H1 (cell line): ENCODE measurements around the gene VPS13C. TPM values are rescaled to one million over a fixed set of nuclear protein-coding genes. Genes with fewer than 3 reads are reported as not detected.

Experiments
- ASH2L ChIP-seq: fragments of 200-600, 300-600 bp; sonication (generic); IDR thresholded peaks from one replicate; pipeline ENCODE4 v1.7.1; 2017; ENCODE audit warnings: low read length
- BRCA1 ChIP-seq: IDR thresholded peaks from 2 replicates; pipeline ENCODE4 v1.6.1; 2012; ENCODE audit warnings: low read depth, low read length, improper control_type of control experiment
- CBX5 ChIP-seq: fragments of 300-800, 300-1000 bp; sonication (generic); IDR thresholded peaks from 2 replicates; pipeline ENCODE4 v1.7.1; 2016; ENCODE audit warnings: antibody characterized with exemption, low read length, low read depth
- CREB1 ChIP-seq: IDR thresholded peaks from 2 replicates; pipeline ENCODE4 v1.6.1; 2012; ENCODE audit warnings: inconsistent platforms
- CTBP2 ChIP-seq: IDR thresholded peaks from 2 replicates; pipeline ENCODE4 v1.7.0; 2011; ENCODE audit warnings: borderline replicate concordance, mild to moderate bottlenecking, moderate library complexity, mixed read lengths, low read length; ENCODE audit not compliant: insufficient read depth, insufficient read length
- CTCF ChIP-seq, 3 experiments: IDR thresholded peaks; 1 replicate in 2 of 3; 2 replicates in 1 of 3; pipeline versions ENCODE4 v1.5.1 to v1.6.1; 2011; ENCODE audit warnings: low read length in 3 of 3, mild to moderate bottlenecking in 3 of 3, inconsistent platforms in 2 of 3, low read depth in 1 of 3, moderate library complexity in 1 of 3; ENCODE audit not compliant: insufficient read depth in 1 of 3; ENCODE audit errors: control extremely low read depth in 1 of 3
- E2F6 ChIP-seq: IDR thresholded peaks from 2 replicates; pipeline ENCODE4 v1.6.1; 2012; ENCODE audit warnings: inconsistent platforms
- EGR1 ChIP-seq: IDR thresholded peaks from 2 replicates; pipeline ENCODE4 v1.6.1; 2011; ENCODE audit warnings: low read depth, low read length, borderline replicate concordance
- EP300 ChIP-seq, 2 experiments: IDR thresholded peaks; 1 replicate in 1 of 2; 2 replicates in 1 of 2; pipeline ENCODE4 v1.6.1; 2011 to 2012; ENCODE audit warnings: low read depth in 2 of 2, low read length in 2 of 2, mild to moderate bottlenecking in 2 of 2, borderline replicate concordance in 1 of 2, inconsistent platforms in 1 of 2, moderate library complexity in 1 of 2
- FOSL1 ChIP-seq: IDR thresholded peaks from 2 replicates; pipeline ENCODE4 v1.6.1; 2011; ENCODE audit warnings: mild to moderate bottlenecking, low read depth, low read length, moderate library complexity; ENCODE audit not compliant: insufficient read depth
- JUN ChIP-seq: IDR thresholded peaks from 2 replicates; pipeline ENCODE4 v1.6.1; 2011; ENCODE audit warnings: low read depth, mild to moderate bottlenecking, improper control_type of control experiment, low read length
- KDM4A ChIP-seq: IDR thresholded peaks from one replicate; pipeline ENCODE4 v1.7.1; 2012; ENCODE audit warnings: low read depth, mild to moderate bottlenecking, moderate library complexity, low read length, inconsistent platforms; ENCODE audit not compliant: severe bottlenecking
- MAFK ChIP-seq: IDR thresholded peaks from 2 replicates; pipeline ENCODE4 v1.6.1; 2012; ENCODE audit warnings: low read depth, mild to moderate bottlenecking, improper control_type of control experiment, low read length
- MAX ChIP-seq: IDR thresholded peaks from 2 replicates; pipeline ENCODE4 v1.6.1; 2012; ENCODE audit warnings: inconsistent platforms
- PHF8 ChIP-seq: fragments of 200-600 bp; sonication (generic); conservative IDR thresholded peaks from 2 replicates; pipeline ENCODE4 v1.7.1; 2012; ENCODE audit warnings: low read depth, mild to moderate bottlenecking, inconsistent platforms, low read length, moderate library complexity
- POLR2A ChIP-seq, 2 experiments: IDR thresholded peaks; 1 replicate in 1 of 2; 2 replicates in 1 of 2; pipeline ENCODE4 v1.6.1; 2011; ENCODE audit warnings: low read depth in 2 of 2, low read length in 2 of 2, mild to moderate bottlenecking in 2 of 2; ENCODE audit errors: control extremely low read depth in 1 of 2
- RAD21 ChIP-seq, 2 experiments: IDR thresholded peaks in 1 of 2; conservative IDR thresholded peaks in 1 of 2; 2 replicates each; pipeline ENCODE4 v1.6.1; 2011; ENCODE audit warnings: low read depth in 2 of 2, low read length in 2 of 2, improper control_type of control experiment in 1 of 2, inconsistent platforms in 1 of 2, mild to moderate bottlenecking in 1 of 2, moderate library complexity in 1 of 2
- TAF7 ChIP-seq: optimal IDR thresholded peaks from 2 replicates; pipeline ENCODE3; 2011; ENCODE audit warnings: low read depth, mild to moderate bottlenecking, inconsistent platforms, low read length, moderate library complexity, borderline replicate concordance
- polyA plus RNA-seq, 7 experiments: library from polyadenylated mRNA; depleted of rRNA in 3 of 7; stranded (reverse) in 5 of 7; unstranded in 2 of 7; fragments of >200 nt in 5 of 7; fragments of 200-250 nt in 2 of 7; gene quantifications; 1 replicate in 5 of 7; 2 replicates in 1 of 7; 4 replicates in 1 of 7; pipeline versions ENCODE4 v1.2.1 to v1.2.3, GENCODE V29; 2011 to 2013; ENCODE audit warnings: missing spikeins in 2 of 7, mixed read lengths in 2 of 7
- total RNA-seq: library from RNA; stranded (reverse); fragmentation: NEBNext Ultra II Directional; extraction: Animal tissue kit (Norgen Biotek cat#: 25700); gene quantifications from 2 replicates; pipeline ENCODE4 v1.2.1, GENCODE V29; 2021

The VPS13C gene
- total and polyA plus RNA-seq, 2 of the 8 experiments (the other 6 are each of a cell fraction or from before 2014, with no cell fraction given): 4.8 to 18.8 TPM

GRCh38 chr15:62060113-62060895 is at the start of gene VPS13C (continued):
- TF ChIP-seq EP300 (IDR thresholded peaks at IDR 0.05; ENCODE audit: borderline replicate concordance in 1 of 2, low read depth in 2 of 2, low read length in 2 of 2): peak in 1 of 2 experiments; percentile 42; a peak in 1 of 3 replicates
- peak; percentile 88; the same call in 1 of the 2 replicates for TF ChIP-seq EGR1
- TF ChIP-seq MAX: peak; percentile 62
- peak; percentile 78 for TF ChIP-seq ASH2L
- TF ChIP-seq PHF8: 0 out of 2 replicates have a peak, but pooled peaks have one; percentile 44
- peak; percentile 60 for TF ChIP-seq CREB1
- TF ChIP-seq E2F6: peak; percentile 86
- TF ChIP-seq FOSL1: 0 out of 2 replicates have a peak, but pooled peaks have one; percentile 64
- peak in 1 of 2 experiments; percentile 48; a peak in 1 of 3 replicates for TF ChIP-seq POLR2A (IDR thresholded peaks at IDR 0.05; ENCODE audit: control extremely low read depth in 1 of 2, low read depth in 2 of 2, low read length in 2 of 2)
- TF ChIP-seq JUN: no peak
- TF ChIP-seq KDM4A: peak; percentile 82
- no peak for TF ChIP-seq CBX5
- peak; percentile 10 to 41; a peak in 3 of 4 replicates for TF ChIP-seq RAD21 (IDR thresholded peaks at IDR 0.05 in 1 of 2, conservative IDR thresholded peaks at IDR 0.05 in 1 of 2; ENCODE audit: low read depth in 2 of 2, low read length in 2 of 2)
- no peak for TF ChIP-seq MAFK
- TF ChIP-seq TAF7: peak; percentile 56
- TF ChIP-seq BRCA1: no peak
- peak; percentile 57 to 78 (median 76) for TF ChIP-seq CTCF (IDR thresholded peaks at IDR 0.05; ENCODE audit: control extremely low read depth in 1 of 3, insufficient read depth in 1 of 3, low read depth in 1 of 3, low read length in 3 of 3)
- TF ChIP-seq CTBP2: peak; percentile 21
